TTC549 (cell line): ENCODE data around the gene USP33.
"Not testable (repeated sequence)": the region's sequence is repeated elsewhere in the genome, so short reads cannot be mapped to it uniquely, and the experiment has no call there.

Experiments
- FAIRE-seq: peaks from 2 replicates; lab custom pipeline; 2012; peaks lifted over from hg19 to GRCh38; lab: Jason Lieb, UNC

The USP33 gene

DNA sequence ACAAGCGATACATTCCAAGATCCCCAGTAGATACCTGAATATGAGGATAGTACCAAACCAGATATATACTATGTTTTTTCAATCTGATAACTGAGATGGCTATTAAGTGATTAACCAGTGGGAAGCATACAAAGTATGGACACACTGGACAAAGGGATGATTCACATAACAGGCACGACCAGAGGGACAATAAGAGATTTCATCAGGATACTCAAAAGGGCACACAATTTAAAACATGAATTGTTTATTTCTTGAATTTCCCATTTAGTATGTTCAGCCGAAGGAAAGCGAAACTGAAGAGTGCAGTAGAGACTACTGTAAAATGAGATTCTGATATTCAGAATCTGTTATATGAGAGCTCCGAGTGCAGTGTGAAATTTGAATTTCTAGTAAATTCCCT lies 87.8 kb downstream of the USP33 start:
- FAIRE-seq: no peak

- FAIRE-seq: no peak
Measured at GRCh38 chr1:77670330-77670729, 89.3 kb downstream of the USP33 start.

DNA sequence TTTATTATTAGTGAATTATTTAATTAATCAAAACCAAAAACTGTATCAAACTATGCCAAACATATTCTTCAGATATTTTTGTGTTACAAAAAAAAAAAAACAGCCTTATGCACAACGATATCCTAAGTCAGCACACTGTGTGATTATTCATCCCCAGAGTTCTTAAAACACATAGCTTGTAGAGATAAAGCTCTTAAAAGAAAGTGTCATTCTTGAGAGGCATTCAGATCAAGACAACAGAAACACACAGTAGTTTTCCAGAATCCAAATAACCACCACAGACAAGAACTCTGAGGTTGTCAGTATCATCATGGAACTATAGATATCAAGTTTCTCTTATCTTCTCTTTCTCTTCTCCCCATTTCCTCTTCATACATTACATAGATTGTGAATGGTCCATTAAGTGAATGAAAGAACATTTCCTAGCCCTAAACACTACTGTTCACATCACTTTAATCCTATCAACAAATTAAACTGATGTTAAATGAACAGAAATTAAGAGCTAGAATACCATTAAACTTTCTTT lies 90.7 kb downstream of the USP33 start:
- no peak for FAIRE-seq

GRCh38 chr1:77664939-77665516 lies 94.6 kb downstream of the USP33 start:
- no peak for FAIRE-seq

DNA sequence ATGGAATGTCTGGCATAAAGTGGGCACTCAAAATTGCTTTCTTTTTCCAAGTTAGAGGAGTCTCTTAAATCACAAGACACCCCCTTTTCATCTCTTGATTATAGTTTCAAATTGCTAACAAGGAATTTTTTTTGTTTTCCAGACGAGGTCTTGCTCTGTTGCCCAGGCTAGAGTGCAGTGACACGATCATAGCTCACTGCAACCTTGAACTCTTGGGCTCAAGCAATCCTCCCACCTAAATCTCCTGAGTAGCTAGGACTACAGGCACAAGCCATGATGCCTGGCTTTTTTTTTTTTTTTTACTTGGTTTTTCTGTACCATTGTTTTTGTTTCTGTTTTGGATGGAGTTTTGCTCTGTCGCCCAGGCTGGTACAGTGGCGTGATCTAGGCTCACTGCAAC lies 98.0 kb downstream of the USP33 start:
- FAIRE-seq: no peak

DNA sequence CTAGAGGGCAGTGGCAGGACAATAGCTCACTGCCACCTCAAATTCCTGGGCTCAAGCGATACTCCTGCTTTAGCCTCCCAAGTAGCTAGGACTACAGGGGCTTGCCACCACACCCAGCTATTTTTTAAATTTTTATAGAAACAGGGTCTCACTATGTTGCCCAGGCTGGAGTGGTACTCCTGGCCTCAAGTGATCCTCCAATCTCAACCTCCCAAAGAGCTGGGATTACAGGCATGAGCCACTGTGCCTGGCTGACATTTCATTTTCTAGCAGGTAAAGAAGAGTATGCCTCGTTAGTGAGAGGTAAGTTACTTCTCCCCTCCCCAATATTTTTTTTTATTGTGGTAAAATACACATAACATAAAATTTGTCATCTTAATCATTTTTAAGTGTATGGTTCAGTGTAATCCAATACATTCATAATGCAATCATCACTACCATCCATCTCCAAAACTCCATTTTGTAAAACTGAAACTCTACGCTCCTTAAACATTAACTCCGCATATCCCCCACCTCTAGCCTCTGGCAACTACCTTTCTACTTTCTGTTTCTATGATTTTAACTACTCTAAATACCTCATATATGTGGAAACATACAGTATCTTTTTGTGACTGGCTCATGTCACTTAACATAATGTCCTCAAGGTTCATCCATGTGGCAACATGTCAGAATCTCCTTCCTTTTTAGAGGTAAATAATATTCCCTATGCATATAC lies 99.6 kb downstream of the USP33 start:
- no peak for FAIRE-seq

GRCh38 chr1:77658271-77658670 lies 101.4 kb downstream of the USP33 start:
- no peak for FAIRE-seq

DNA sequence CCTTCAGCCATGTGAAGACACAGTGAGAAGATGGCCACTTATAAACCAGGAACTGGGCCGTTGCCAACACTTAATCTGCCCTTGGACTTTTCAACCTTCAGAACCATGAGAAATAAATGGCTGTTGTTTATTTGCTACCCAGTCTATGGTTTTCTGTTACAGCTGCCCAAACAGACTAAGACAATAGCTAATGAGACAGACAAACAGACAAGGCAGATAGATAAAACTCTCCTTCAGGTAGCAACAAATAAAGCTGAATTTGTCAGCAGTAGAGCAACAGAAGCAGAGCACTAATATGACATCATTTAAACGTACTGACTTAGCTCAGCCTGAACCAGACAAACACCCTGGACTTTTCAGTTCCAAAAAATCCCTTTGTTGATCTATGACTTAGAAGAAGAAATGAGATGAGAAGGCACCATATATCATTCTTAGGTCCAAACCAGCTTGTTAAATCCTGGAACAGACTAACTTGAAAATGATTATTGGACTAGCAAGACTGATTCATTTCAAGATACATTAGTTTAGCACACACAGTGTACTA lies 104.1 kb downstream of the USP33 start:
- FAIRE-seq: no peak

DNA sequence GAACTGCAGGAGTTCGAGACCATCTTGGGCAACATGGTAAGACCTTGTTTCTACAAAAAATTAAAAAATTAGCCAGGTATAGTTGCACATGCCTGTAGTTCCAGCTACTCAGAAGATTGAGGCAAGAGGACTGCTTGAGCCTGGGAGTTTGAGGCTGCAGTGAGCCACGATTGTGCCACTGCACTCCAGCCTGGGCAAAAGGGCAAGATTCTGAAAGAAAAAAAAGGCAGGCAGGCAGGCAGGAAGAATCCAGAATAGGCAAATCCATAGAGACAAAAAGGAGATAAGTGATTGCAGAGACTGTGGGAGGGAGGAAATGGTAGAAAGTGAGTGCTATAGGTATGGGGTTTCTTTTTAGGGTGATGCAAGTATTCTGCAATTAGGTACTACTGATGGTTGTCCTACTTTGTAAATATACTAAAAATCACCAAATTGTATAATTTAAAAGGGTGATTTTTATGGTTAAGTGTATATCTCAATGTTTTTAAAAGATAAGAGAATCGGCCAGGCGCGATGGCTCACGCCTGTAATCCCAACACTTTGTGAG lies 106.6 kb downstream of the USP33 start:
- FAIRE-seq: no peak

DNA sequence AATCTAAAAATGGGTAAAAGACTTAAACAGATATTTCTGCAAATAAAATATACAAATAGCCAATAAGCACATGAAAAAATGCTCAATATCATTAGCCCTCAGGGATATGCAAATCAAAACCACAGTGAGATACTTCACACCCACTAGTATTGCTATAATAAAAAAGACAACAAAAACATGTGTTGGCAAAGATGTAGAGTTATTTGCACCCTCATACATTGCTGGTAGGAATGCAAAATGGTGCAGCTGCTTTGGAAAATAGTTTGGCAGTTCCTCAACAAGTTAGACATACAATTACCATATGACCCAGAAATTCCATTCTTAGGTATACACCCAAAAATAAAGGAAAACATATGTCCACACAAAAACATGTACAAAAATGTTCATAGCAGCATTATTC lies 107.4 kb downstream of the USP33 start:
- no peak for FAIRE-seq

GRCh38 chr1:77649127-77649526 lies 110.5 kb downstream of the USP33 start:
- FAIRE-seq: no peak

DNA sequence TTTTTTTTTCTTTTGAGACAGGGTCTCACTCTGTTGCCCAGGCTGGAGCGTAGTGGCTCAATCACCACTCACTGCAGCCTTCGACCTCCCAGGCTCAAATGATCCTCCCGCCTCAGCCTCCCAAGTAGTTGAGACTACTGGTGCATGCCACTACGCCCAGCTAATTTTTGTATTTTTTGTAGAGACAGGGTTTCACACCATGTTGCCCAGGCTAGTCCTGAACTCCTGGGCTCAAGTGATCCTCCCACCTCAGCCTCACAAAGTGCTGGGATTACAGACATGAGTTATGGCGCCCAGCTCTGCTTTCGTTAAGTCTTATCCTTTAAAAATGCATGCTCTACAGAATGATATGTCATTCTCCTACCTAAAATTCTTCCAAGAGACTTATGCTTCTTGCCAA lies 113.4 kb downstream of the USP33 start:
- not testable (repeated sequence) for FAIRE-seq
